ENCODE results near the gene RASSF7. TPM values are rescaled to one million over a fixed set of nuclear protein-coding genes. Genes with fewer than 3 reads are reported as not detected.

The RASSF7 gene
- total RNA-seq, 1 donor from 2014 or later = 36.6 TPM

DNA sequence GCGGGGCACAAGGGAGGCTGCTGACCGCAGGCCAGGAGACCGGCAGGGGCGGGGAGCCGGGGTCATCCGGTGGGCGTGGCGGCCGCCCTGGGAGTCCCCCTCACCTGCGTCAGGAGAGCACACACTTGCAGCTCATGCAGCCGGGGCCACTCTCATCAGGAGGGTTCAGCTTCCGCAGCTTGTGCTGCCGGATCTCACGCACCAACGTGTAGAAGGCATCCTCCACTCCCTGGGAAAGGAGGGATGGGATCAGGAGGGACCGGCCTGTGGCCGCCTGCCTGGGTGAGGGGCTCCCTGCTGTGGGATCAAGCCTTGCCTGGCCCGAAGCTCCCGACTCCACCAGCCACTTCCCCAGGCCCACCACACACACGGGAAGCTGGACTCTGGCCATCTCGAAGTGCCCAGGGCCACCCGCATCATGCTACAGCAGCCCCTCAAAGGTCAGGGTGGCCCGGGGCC is 28.2 kb upstream of the RASSF7 start:
- ATAC-seq (no peak), DNase-seq (ENCODE audit: low spot score) (peak; percentile 43)

GRCh38 chr11:532986-533585 is 27.7 kb upstream of the RASSF7 start:
- no peak for ATAC-seq
- peak; percentile 49 for DNase-seq (ENCODE audit: low spot score)

GRCh38 chr11:533586-534395 is 27.0 kb upstream of the RASSF7 start:
- ATAC-seq (no peak), DNase-seq (ENCODE audit: low spot score) (peak; percentile 50)

DNA sequence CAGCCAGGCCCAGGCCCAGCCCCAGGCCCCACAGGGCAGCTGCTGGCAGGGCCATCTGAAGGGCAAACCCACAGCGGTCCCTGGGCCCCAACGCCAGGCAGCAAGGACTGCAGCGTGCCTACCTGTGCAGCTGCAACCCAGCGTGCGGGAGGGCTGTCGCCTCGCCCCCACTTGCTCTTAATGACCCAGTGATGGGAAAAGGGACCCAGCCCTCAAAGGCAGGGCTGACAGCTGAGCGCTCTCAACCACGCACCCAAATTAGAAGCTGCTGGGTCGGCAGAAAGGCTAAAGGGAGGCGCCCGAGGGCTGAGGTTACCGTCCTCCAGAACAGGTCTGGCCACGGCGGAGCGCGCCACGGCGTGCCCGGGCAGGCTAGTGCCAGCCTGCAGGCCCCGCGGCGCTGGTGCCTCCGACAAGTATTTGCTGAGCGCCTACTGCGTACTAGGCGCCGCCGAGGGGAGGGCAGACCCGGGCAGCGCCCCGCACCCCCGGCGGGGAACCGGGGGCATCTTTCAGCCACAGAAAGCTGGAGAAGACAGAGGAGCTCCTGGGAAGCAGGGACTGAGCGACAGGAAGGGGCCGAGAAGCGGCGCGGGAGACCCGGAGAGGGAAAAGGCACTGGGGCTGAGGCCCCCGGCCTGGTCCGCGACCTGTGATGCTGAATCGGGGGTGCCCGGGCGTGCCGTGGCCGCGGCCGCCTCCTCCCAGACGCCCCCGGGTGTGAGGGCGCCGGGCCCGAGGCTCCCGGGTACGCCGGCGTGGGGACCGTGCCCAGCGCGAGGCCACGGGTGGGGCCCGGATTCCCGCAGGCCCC is 26.2 kb upstream of the RASSF7 start:
- ATAC-seq = peak; percentile 16
- peak; percentile 61 for DNase-seq (ENCODE audit: low spot score)

DNA sequence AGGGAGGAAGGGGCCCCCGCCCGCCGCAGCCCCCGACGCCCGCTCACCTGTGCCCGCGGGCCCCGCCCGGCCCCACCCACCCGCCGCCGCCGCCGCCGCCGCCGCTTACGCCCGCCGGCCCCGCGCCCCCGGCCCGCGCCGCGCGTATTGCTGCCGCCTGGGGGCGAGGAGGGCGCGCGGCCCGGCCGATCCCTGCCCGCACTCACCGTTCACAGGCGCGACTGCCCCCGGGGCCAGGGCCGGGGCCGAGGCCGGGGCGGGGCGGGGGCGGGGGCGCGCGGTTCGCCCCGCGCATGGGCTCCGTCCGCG is 25.6 kb upstream of the RASSF7 start:
- DNase-seq (ENCODE audit: low spot score) (no peak), ATAC-seq (no peak)

DNA sequence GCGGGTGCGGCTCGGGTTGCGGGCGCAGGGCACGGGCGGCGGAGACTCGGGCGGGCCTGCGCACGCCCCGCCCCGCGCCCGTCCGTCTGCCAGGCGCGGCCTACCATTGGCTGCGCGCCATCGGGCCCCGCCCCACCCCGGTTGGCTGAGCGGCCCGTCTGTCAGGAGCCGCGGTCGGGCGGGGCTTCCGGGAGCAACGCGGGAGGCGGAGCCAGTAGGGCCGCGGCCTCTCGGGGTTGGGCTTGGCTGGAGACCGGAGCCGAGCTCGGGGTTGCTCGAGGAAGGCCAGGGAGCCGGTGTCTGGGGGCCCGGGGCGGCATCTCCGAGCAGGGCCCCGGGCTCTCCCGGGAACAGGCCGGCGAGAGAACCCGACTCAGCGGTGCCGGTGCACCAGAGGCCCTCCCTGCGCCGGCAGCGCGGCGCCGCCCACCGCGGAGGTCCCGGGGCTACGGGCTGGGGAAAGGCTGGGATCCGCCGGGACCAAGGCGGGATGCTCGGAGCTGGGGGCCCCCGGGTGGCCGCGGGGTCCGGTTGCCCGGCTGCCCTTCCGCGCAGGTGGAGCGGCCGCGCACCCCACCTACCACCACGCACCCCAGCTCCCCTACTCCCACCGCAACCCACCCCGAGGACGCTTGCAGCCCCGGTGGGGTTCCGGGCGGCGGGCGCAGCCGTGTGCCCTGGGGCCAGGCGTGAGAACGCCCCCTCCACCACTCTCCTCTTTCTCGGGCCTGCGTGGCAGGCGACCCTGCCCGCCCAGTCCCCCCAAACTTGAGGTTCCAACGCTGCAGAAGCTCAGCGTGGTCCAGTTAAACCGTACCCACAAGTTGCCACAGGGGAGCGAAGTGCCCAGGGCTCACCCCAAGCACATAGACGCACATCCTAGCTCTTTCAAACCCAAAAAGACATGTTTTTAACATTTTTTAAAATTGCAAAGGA is 25.0 kb upstream of the RASSF7 start, which contains the start of gene HRAS:
Gene HRAS, minus strand, starts transcription at position 58 of the 936 bp plus-strand sequence.
- ATAC-seq = peak; percentile 83

DNA sequence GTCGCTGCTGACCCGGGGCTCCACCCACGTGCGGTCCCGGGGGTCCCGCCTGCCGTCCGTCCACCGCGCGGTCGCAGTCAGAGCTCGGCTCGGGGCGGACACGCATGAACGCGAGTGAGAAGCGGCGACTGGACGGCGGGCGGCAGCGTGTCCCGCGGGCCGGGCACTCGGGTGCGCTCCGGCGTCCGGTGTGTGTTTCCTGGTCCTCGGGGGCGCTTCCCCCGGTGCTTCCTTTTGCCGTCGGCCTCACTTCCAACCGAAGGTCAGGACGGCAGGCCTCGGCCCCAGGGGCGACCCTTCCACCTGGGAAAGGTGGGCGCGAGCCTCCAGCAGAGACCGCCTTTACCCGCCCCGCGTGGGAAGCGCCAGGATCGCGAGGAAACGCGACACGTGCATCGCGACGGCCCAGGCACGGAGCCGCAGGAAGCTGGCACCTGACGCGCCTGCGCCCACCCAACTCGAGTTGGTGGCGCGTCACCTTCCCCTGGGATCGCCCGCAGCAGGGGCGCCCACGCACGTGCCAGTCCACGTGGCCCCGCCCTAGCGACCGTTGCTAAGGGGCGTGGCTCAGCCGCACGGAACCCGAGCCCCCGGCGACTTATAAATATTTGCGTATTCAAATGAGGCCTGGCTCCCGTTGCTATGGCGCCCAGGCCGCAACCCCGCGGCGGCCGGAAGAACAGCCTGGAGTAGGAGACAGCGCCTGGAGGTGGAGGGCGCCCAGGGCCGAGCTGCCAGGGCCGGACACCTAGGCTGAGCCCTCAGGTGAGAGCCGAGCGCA is 23.7 kb upstream of the RASSF7 start, which contains the start of gene LRRC56:
Gene LRRC56, plus strand, starts transcription at position 687 of the 781 bp plus-strand sequence. CDS start 3,158 bp downstream, outside the sequence.
- DNase-seq (ENCODE audit: low spot score) (peak; percentile 91), ATAC-seq (peak; percentile 64)

More for the DNA sequence above, 25.0 kb upstream of the RASSF7 start, which contains the start of gene HRAS:
- DNase-seq (ENCODE audit: low spot score) = peak; percentile 96

DNA sequence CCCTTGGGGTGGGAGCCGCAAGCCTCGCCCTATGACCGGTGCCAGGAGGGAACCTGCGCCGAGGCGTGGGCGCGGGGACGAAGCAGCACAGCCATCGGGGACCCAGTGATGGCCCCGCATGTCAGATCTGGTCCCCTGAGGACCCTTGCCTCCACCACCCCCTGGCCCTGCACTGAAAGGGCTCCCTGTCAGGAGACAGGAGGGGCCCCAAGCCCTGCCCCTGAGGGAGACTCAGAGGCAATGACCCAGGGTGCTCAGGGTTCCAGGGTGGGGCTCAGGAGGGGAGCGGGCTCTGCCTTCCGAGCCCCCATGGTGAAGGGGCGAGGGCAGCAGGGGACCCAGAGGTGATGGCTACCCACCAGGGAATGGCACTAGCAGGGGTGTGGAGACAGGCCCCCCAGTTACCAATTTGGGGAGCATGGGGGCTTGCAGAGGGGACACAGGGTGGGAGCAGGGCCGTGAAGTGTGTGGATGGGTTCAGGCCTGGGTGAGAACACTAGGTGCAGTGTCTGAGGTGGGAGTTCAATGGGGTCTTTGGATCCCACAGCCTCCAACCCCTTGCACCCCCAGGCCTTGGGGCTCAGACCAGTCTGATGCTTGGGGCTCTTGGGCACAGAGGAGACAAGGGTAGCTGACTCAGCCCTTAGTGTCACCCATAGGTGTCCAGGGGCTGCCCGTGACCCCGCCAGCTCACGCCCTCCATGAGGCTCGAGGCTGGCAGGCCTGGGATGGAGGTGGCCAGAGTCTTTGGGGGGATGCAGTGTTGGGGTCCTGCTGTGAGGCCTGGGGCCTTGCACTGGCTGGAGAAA is 22.9 kb upstream of the RASSF7 start:
- DNase-seq (ENCODE audit: low spot score) (peak; percentile 42), ATAC-seq (no peak)

- DNase-seq (ENCODE audit: low spot score) (peak; percentile 45), ATAC-seq (no peak)
Measured at GRCh38 chr11:538431-539051, 22.2 kb upstream of the RASSF7 start.

- DNase-seq (ENCODE audit: low spot score) (peak; percentile 44), ATAC-seq (no peak)
Measured at GRCh38 chr11:539971-540481, 20.7 kb upstream of the RASSF7 start.

DNA sequence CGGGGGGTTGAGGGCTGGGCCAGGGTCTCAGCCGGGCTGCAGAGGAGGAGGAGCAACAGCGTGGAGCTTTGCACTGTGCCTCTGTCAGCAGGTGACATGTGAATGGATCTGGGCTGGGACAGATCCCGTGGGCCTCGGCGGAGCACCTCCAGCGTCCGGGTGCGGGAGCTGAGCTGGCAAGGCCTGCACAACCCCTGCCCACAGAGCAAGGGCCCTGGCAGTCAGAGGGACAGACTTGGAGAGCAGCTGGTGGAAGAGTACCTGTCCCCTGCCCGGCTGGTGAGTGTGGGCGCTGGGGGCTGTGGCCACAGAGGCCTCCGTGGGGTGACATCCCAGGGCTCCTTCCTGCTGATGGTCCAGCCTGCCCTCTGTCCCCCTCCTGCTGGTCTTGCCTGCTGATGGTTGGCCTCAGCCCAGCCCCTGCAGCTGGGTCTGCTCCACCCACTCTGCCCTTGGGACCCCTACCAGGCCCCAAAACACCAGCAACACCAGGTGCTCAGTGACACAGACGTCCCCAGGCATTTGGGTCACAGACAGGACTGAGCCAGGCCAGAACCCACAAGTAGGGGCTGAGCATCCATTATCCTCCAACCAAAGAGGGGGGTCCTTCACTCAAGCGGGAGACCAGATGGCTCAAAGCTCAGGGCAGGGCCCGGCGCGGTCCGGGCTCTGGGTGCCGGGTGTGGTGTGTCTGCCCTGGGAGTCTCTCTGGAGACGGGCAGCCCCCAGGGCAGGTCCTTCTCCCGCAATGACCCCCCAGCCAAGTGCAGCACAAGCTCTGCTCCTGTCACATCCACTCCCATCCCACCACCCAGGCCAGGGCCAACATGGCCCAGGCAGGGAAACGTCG is 20.0 kb upstream of the RASSF7 start:
- DNase-seq (ENCODE audit: low spot score) (no peak), ATAC-seq (no peak)

GRCh38 chr11:541433-541885 is 19.3 kb upstream of the RASSF7 start:
- DNase-seq (ENCODE audit: low spot score) (no peak), ATAC-seq (no peak)

- ATAC-seq (no peak), DNase-seq (ENCODE audit: low spot score) (no peak)
Measured at GRCh38 chr11:544817-545166, 16.0 kb upstream of the RASSF7 start.

- ATAC-seq (no peak), DNase-seq (ENCODE audit: low spot score) (no peak)
Measured at GRCh38 chr11:545171-545570, 15.6 kb upstream of the RASSF7 start.

DNA sequence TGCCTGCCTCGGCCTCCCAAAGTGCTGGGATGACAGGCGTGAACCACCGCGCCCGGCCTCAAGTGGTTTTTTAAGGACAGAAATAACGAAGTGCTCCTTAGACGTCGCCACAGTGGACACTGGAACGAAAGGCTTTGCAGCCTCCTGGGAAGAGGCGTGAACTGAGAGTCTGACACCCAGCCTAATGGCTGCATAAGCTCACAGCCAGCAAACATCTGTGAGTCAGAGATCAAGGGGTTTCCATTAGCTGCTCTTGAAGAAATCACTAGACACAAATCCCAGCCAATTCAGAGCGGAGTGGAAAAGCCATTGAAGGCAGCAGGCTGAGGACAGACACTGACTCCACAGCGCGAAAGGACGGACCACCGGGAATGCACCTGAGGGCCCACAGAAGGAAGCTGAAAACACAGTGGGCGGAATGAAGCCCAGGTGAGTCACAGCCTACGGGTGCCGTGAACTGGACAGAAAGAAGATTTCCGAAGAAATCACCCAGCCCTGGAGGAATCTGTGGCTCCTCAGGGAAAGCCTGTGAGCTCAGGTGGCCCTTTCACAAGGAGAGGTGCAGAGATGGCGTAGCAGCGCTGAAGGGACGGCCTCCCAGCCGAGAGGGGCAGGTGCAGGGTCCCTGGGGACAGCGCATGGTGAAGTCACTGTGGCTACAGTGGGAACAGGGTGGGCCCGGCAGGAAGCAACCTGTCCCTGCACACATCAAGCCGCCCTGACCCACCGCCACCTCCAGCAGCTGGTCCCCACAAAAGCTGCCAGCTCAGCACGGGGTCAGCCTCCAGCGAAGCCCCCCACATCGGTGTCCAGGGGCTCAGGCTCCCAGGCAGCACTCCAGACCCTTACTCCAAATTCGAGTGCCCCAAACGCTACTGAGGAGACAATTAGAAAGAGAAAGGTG is 11.8 kb upstream of the RASSF7 start:
- ATAC-seq = no peak
- DNase-seq (ENCODE audit: low spot score) = no peak
